ENCODE measurements around the gene MXRA7.
"Not testable (repeated sequence)": the region's sequence is repeated elsewhere in the genome, so short reads cannot be mapped to it uniquely, and the experiment has no call there.

Gene MXRA7

DNA sequence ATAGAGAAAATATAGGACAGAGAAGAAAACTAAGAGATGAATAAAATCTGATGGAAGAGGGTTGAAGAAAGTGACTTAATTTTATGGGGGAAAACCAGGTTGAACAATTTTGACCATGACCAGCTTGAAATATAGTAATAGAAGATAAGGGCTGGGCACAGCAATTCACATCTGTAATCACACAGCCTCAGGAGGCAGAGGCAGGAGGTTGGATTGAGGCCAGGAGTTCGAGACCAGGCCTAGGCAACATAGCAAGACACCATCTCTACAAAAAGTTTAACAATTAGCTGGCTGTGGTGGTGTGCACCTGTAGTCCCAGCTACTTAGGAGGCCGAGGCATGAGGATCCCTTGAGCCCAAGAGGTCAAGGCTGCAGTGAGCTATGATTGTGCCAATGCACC lies 8.7 kb downstream of the MXRA7 start:
- H3K27ac Mint-ChIP-seq = no peak overlapping the region

DNA sequence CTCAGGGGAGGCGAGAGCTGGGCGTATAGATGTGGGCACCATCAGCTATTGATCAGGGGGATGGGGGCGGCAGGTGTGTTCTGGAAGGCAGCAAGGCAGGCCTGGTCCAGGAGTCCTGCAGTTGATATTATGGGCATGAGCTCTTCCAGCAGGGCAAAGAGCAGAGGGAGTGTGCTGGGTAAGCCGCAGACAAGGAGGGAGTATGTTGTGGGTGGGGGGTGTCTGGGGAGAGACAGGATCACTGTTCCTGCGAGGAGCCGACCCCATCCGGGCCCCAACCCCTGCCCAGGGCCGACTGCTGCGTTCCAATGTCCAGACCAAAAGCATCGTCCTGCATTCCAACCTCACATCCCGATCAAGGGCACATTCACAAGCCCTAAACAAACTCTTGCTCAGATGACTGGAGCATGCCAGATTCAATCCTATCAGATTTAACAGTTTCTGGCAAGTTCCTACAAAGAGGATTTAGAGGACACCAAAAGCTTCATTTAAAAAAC lies 9.2 kb downstream of the MXRA7 start:
- Mint-ChIP-seq H3K4me3 (no peak overlapping the region), H3K27ac (no peak overlapping the region), H3K27me3 (peaks cover 32% of the 10 kb centered on the region), H3K36me3 (peaks cover 1% of the 10 kb centered on the region), H3K4me1 (peaks cover 11% of the 10 kb centered on the region), H3K9me3 (no peaks in the 10 kb centered on the region)
- DNase-seq = no peak
- CTCF ChIA-PET = interaction anchor here (0.6 kb wide), 1 partner anchor 13 kb away, joined by 3 read pairs; no protein-coding TSS in a partner anchor

More for the DNA sequence above, 8.7 kb downstream of the MXRA7 start:
- Mint-ChIP-seq H3K36me3 (no peaks in the 10 kb centered on the region), H3K9me3 (no peaks in the 10 kb centered on the region), H3K4me1 (peaks cover 5% of the 10 kb centered on the region), H3K27me3 (peaks cover 26% of the 10 kb centered on the region), H3K4me3 (no peak overlapping the region)
- no peak for DNase-seq
- CTCF ChIA-PET = no interaction called here

DNA sequence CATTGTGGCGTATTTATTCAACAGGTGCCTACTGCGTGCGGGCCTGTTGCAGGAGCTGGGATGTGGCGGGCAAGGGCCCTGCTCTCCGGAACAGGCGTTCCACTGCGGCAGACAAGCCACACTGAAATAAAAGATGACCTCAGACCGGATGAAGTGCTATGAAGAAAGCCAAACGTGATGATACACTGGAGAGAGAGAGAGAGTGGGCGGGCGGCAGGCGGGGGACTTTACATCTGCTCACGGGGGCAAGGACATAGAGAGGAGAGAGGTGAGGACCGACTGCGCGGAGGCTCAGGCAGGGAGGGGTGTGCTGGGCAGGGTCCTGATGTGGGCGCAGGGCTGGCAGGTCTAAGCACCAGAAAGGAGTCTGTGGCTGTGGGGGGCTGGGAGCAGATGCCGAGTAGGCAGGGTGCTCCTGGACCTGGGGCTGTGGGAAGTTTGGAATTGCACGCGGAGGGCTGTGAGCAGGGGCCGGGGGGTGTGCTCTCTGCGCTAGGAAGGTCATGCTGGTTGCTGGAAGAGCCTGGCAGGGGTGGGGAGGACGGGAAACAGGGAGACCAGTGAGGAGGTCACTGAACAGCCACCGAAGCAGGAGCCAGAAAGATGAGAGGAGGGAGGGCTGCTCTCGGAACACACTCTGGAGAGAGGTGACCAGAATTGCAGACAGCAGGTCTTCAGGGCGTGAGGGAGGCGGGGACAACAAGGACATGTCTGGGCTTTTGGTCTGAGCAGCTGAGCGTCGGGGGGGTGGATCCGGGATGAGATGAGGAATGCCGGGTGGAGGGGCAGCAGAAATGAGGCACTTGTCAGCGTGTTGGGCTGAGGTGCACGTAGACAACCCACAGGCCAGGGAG lies 9.9 kb downstream of the MXRA7 start:
- H3K4me3 Mint-ChIP-seq = no peak overlapping the region
- peaks cover 32% of the 10 kb centered on the region for H3K27me3 Mint-ChIP-seq
- H3K4me1 Mint-ChIP-seq = peaks cover 17% of the 10 kb centered on the region
- DNase-seq = no peak
- no peaks in the 10 kb centered on the region for H3K9me3 Mint-ChIP-seq
- peaks cover 2% of the 10 kb centered on the region for H3K36me3 Mint-ChIP-seq
- H3K27ac Mint-ChIP-seq = no peak overlapping the region
- CTCF ChIA-PET = interaction anchor here (0.6 kb wide), 1 partner anchor 14 kb away, joined by 3 read pairs; no protein-coding TSS in a partner anchor

DNA sequence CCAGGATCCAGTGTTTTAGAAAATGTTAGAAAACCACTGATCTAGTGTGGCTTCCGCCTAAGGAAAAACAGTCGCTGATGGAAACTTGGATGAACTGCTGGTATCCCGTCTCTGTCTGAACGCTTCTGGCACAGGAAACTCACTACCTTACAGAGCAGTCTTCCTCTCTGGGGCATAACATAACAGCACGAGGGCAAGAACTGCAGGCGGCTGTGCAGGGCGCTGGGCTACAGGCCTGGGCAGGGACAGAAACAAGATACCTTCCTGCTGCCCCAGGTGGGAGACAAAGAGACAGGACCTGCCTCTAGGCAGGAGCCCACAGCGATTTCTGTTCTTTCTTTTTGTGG lies 10.5 kb downstream of the MXRA7 start:
- H3K4me3 Mint-ChIP-seq = no peak overlapping the region
- peaks cover 23% of the 10 kb centered on the region for H3K4me1 Mint-ChIP-seq
- H3K9me3 Mint-ChIP-seq = no peaks in the 10 kb centered on the region
- H3K27me3 Mint-ChIP-seq = peaks cover 32% of the 10 kb centered on the region
- H3K27ac Mint-ChIP-seq = no peak overlapping the region
- DNase-seq = no peak
- CTCF ChIA-PET = interaction anchor here (1.0 kb wide), 1 partner anchor 19 kb away, joined by 5 read pairs; no protein-coding TSS in a partner anchor
- peaks cover 2% of the 10 kb centered on the region for H3K36me3 Mint-ChIP-seq

DNA sequence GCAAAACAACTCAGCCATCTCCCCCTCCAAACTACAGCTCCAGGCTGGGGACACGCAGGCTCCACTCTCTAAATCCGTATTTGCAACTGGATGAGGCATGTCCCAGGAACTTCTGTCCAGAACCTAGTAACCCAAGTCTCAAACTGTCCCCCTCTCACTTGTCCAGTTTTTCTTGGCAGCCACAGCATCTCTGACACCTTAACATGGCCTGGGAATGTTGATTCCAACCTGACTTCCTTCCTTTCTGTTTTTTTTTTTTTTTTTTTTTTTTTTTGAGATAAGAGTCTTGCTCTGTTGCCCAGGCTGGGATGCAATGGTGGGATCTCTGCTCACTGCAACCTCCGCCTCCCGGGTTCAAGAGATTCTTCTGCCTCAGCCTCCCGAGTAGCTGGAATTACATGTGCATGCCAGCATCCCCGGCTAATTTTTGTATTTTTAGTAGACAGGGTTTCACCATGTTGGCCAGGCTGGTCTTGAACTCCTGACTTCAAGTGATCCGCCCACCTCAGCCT lies 12.2 kb downstream of the MXRA7 start:
- peaks cover 37% of the 10 kb centered on the region for H3K27me3 Mint-ChIP-seq
- not testable (repeated sequence) for DNase-seq, H3K36me3 Mint-ChIP-seq, H3K4me3 Mint-ChIP-seq, H3K27ac Mint-ChIP-seq, H3K9me3 Mint-ChIP-seq
- CTCF ChIA-PET = interaction anchor here (1.5 kb wide), 1 partner anchor 140 kb away, joined by 5 read pairs; no protein-coding TSS in a partner anchor
- peaks cover 26% of the 10 kb centered on the region for H3K4me1 Mint-ChIP-seq

DNA sequence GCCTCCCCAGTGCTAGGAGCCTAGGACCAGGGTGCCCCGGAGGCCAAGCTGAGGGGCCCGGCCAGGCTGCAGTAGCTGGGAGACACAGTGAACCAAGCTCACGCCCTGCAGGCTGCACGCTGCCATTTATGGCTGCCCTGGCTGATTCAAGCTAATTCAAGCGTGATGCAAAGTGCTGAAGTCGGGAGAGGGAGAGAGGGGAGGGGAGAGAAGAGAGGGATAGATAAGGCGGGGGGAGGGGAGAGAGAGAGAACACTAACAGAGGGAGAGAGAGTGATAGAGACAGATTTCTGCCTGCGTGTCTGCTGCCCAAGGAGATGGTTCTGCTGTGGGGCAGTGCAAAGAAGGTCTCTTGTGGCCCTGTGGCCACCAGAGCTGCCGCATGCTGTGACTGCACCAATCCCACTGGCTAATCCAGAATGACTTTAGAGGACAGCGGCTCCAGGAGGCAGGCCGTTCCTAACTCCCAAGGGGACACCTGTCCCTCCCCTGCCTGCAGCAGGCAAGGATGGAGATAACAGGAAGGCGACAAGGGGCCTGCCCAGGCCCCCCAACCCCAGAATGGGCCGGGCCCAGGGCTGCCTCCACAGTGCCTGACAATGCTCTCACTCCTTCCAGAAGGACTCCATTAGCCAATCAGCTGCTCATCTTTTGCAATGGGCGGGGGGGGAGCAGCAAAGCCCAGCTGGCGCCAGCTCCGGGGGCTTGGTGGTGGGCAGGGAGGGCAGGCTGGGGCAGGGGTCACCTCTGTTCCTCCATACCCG lies 12.9 kb downstream of the MXRA7 start:
- no peak overlapping the region for H3K4me3 Mint-ChIP-seq
- H3K27ac Mint-ChIP-seq = no peak overlapping the region
- H3K4me1 Mint-ChIP-seq = peaks cover 26% of the 10 kb centered on the region
- no peaks in the 10 kb centered on the region for H3K9me3 Mint-ChIP-seq
- H3K27me3 Mint-ChIP-seq = peaks cover 37% of the 10 kb centered on the region
- CTCF ChIA-PET = interaction anchor here (1.1 to 1.5 kb wide), 2 partner anchors 16 to 139 kb away, joined by 5 read pairs; no protein-coding TSS in a partner anchor
- peaks cover 2% of the 10 kb centered on the region for H3K36me3 Mint-ChIP-seq
- no peak for DNase-seq

DNA sequence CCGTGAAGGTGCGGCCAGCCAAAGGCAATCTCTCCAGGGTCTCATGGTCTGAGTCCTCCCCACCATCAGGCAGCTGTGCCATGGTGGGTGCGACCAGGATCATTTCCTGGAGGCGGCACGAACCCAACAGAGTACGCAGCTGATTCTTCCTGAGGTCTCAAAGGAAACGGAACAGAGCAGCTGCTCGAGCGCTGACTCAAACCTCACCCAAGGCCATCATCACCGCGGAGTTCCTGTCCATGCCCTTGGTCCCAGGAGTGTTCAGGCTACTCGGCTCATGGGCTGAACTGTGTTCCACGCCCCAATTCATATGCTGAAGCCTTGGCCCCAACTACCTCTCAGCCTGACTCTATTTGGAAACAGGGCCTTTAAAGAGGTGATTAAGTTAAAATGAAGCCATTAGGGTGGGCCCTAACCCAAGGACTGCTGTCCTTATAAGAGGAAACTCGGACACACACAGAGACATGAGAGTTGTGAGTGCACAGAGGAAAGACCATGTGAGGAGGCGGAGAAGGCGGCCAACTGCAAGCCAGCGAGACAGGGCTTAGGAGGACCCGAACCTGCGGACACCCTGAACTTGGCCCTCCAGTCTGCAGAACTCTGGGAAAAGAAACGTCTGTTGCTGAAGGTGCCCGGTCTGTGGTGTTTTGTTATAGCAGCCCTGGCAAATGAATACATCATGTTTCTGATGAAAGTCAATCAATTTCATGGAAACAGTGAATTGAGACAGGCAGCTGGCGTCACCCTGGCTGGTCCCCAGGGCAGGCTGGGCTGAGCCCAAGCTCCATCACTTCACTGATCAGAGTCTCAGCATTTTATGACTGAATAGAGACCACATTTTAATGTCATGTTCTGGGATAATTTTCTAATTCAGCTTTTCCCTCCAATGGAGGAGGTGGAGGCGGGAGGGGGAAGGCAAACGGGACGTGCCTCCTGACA lies 13.7 kb downstream of the MXRA7 start:
- peak overlapping the region; percentile 55 for H3K27ac Mint-ChIP-seq
- peaks cover 37% of the 10 kb centered on the region for H3K27me3 Mint-ChIP-seq
- peaks cover 2% of the 10 kb centered on the region for H3K36me3 Mint-ChIP-seq
- peaks cover 26% of the 10 kb centered on the region for H3K4me1 Mint-ChIP-seq
- no peak overlapping the region for H3K4me3 Mint-ChIP-seq
- DNase-seq = no peak
- CTCF ChIA-PET = interaction anchor here (1.1 to 2.1 kb wide), 2 partner anchors 15 to 16 kb away, joined by 5 to 8 read pairs; no protein-coding TSS in a partner anchor
- H3K9me3 Mint-ChIP-seq = no peaks in the 10 kb centered on the region

DNA sequence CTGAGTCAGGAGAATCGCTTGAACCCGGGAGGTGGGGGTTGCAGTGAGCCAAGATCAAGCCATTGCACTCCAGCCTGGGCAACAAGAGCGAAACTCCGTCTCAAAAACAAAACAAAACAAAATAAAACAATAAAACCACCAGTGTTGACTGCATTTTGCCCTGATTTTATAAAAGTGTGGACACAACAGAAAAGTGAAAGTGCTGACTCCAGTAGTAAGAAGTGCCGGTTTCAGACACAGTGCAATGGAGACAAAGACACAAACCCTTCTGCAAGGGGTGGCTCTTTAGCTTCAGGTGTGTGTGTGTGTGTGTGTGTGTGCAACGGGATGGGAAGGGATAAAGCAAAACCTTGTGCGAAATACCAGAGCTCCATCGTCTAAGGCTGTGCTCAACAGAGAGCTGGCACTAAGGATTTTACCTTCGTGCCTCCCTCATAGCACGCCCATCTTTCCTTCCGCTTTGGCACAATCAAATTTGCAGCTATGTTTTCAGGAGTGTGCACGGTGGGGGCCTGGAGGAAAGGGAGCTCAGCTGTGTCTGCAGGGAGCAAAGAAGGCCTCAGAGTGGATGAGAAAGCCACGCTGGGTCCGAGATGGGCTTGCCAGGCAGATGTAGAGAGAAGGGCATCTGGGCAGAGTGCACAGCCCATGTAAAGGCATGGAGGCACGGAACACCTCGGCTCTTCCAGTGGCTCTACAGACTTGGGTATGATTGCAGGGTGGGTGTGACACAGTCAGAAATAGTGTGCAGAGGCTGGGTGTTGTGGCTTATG lies 15.5 kb downstream of the MXRA7 start:
- Mint-ChIP-seq H3K27me3 (peaks cover 39% of the 10 kb centered on the region), H3K4me3 (no peak overlapping the region), H3K9me3 (no peaks in the 10 kb centered on the region), H3K4me1 (peaks cover 26% of the 10 kb centered on the region), H3K27ac (no peak overlapping the region), H3K36me3 (peaks cover 2% of the 10 kb centered on the region)
- no peak for DNase-seq
- CTCF ChIA-PET = interaction anchor here (2.1 kb wide), 1 partner anchor 14 kb away, joined by 8 read pairs; no protein-coding TSS in a partner anchor

DNA sequence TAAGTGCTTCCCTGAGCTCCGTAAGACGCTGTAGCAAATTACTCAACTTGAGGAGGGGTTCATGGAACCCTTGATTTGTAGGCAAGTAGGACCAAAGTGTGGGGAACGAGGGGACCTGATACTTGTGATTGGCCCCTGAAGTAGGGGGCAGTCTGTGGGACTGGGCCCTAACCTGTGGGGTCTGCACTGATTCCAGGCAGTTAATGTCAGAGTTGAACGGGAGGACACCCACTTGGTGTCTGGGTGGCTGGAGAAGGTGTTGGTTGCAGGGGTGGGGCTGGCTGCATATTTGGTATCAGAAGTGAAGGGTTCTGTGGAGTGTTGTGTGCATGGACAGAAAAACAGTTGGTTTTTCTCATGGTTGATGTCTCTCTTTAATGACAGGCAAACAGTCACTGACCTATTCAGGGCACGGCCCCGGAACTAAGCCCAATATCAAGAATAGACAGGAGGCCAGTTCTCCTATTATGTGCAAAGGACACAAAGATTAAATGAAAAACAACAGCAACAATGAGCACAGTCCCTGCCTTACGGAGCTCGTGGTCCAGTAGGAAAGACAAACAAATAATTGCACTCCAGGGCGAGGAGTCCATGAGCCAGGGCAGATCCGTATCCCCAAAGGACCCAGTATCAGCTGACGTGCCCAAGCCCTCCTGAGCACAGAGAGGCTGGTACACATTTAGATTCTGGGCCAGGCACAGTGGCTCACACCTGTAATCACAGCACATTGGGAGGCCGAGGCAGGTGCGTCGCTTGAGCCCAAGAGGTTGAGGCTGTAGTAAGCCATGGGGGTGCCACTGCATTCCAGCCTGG lies 19.2 kb downstream of the MXRA7 start:
- Mint-ChIP-seq H3K27me3 (peaks cover 33% of the 10 kb centered on the region), H3K9me3 (no peaks in the 10 kb centered on the region), H3K27ac (no peak overlapping the region), H3K36me3 (peaks cover 2% of the 10 kb centered on the region), H3K4me1 (peaks cover 16% of the 10 kb centered on the region), H3K4me3 (no peak overlapping the region)
- CTCF ChIA-PET = interaction anchor here (0.8 to 2.0 kb wide), 2 partner anchors 10 to 30 kb away, joined by 3 to 9 read pairs; no protein-coding TSS in a partner anchor
- no peak for DNase-seq

DNA sequence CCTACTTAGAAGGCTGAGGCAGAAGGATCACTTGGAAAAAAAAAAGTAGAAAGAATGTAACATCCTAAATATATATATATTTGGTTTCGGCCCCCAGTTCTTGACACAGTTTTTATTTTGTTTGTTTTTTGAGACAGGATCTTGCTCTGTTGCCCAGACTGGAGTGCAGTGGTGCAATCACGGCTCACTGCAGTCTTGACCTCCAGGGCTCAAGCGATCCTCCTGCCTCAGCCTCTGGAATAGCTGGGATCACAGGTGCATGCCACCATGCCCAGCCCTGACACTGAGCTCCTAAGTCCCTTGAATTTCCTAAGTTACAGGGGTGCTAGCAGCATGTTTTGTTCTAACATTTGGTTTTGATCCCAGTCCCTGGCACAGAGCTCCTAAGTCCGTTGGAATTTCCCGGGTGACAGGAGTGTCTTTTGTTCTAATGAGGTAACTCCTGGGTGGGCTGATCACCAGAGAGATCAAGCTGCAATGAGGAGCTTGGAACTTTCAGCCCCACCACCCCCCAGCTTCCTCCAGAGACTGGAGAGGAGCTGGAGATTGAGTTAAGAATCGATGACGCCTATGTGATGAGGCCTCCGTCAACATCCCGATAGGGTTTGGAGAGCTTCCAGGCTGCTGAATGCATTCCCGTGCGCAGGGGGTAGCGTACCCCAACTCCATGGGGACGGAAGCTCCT lies 20.0 kb downstream of the MXRA7 start:
- H3K36me3 Mint-ChIP-seq = no peaks in the 10 kb centered on the region
- peaks cover 8% of the 10 kb centered on the region for H3K4me1 Mint-ChIP-seq
- H3K9me3 Mint-ChIP-seq = no peaks in the 10 kb centered on the region
- peaks cover 34% of the 10 kb centered on the region for H3K27me3 Mint-ChIP-seq
- DNase-seq = no peak
- CTCF ChIA-PET = interaction anchor here (0.8 to 2.0 kb wide), 2 partner anchors 9 to 29 kb away, joined by 3 to 9 read pairs; no protein-coding TSS in a partner anchor
- no peak overlapping the region for H3K4me3 Mint-ChIP-seq
- no peak overlapping the region for H3K27ac Mint-ChIP-seq

DNA sequence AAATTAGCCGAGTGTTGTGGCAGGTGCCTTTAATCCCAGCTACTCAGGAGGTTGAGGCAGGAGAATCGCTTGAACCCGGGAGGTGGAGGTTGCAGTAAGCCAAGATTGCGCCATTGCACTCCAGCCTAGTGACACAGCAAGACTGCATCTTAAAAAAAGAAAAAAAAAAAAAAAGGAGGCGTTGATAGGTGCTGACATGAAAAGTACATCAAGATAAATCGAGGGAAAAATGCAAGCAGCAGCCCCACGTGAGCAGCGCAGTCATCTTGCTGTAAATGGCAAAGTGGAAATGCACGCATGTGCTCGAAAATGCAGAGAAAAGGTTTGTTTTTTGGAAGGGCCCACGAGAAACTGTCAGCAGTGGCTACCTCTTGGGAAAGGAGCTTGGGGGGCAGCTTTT lies 20.9 kb downstream of the MXRA7 start:
- H3K4me1 Mint-ChIP-seq = no peaks in the 10 kb centered on the region
- H3K36me3 Mint-ChIP-seq = no peaks in the 10 kb centered on the region
- H3K9me3 Mint-ChIP-seq = no peaks in the 10 kb centered on the region
- H3K27ac Mint-ChIP-seq = no peak overlapping the region
- no peak for DNase-seq
- no peak overlapping the region for H3K4me3 Mint-ChIP-seq
- H3K27me3 Mint-ChIP-seq = peaks cover 41% of the 10 kb centered on the region
- CTCF ChIA-PET = no interaction called here

DNA sequence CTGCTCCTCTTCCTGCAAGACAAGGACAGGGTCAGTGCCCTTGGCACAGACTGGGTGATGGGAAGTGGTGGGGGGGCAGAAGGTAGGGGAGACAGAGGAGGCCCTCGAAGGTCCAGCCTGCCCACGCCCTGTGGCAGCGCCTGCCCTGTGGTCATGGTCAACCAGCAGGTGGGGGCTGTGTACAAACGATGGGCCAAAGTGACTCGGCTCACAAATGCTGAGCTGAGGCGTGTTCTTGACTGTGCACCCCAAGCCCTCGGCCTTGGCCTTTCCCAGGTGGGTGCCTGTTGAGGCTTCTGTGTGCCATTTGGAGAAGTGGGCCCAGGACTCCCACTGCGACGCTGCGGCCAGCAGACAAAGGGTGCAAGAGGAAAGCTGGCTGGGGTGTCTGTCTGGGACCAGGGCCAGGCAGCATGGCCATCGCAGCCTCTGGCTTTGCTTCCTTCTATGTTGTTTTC lies 22.6 kb downstream of the MXRA7 start:
- CTCF ChIA-PET = no interaction called here
- H3K36me3 Mint-ChIP-seq = no peaks in the 10 kb centered on the region
- no peaks in the 10 kb centered on the region for H3K9me3 Mint-ChIP-seq
- H3K27me3 Mint-ChIP-seq = peaks cover 44% of the 10 kb centered on the region
- no peak for DNase-seq
- no peaks in the 10 kb centered on the region for H3K4me1 Mint-ChIP-seq
- no peak overlapping the region for H3K27ac Mint-ChIP-seq
- H3K4me3 Mint-ChIP-seq = no peak overlapping the region
